ENCODE results near the gene PPFIBP1. TPM values are rescaled to one million over a fixed set of nuclear protein-coding genes. Genes with fewer than 3 reads are reported as not detected.

The PPFIBP1 gene
- total RNA-seq, 1 donor from 2014 or later, result 56.4 TPM

- H3K36me3 ChIP-seq, result no peaks in the 10 kb centered on the region
- no peaks in the 10 kb centered on the region for H3K27me3 ChIP-seq
- TF ChIP-seq CTCF (IDR thresholded peaks at IDR 0.05), result no peak
- peaks cover 0 to 13% of the 10 kb centered on the region in 2 donors for H3K4me1 ChIP-seq
- peak overlapping the region; percentile 48 to 53 for H3K27ac ChIP-seq
- intact Hi-C loops (cut with DNase I), result no loop called here
- no peak for DNase-seq (ENCODE audit: low spot score in 2 of 2)
- H3K4me3 ChIP-seq, result no peak overlapping the region
- H3K9me3 ChIP-seq, result no peaks in the 10 kb centered on the region
Measured at GRCh38 chr12:27513155-27513824, 10.7 kb upstream of the PPFIBP1 start.

GRCh38 chr12:27515671-27516070 lies 8.3 kb upstream of the PPFIBP1 start:
- no peak for TF ChIP-seq CTCF (IDR thresholded peaks at IDR 0.05)
- Histone ChIP-seq H3K27me3 (no peaks in the 10 kb centered on the region), H3K4me3 (no peak overlapping the region), H3K36me3 (no peaks in the 10 kb centered on the region), H3K9me3 (no peaks in the 10 kb centered on the region), H3K27ac (no peak overlapping the region), H3K4me1 (peaks cover 0 to 10% of the 10 kb centered on the region in 2 donors)
- intact Hi-C loops (cut with DNase I), result no loop called here
- no peak for DNase-seq (ENCODE audit: low spot score in 2 of 2)

DNA sequence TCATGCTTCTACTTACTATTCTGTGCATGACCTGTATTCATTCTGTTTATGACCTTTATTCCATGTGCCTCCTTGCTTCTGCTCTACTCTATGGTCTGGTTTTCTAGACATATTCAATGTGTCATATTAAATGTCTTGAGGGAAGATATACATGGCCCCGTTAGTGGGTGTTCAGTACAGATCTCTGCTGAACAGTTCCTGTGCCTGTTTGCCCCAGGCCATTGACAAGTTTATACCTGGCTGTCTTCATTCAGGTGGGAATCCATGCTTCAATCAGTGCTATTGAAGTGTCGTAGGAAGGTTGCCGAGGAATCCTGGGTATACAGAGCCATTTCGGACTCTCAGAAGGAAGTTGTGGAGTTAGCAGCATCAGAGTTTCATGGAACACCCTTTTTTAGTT lies 7.4 kb upstream of the PPFIBP1 start:
- intact Hi-C loops (cut with DNase I), result no loop called here
- Histone ChIP-seq H3K36me3 (no peaks in the 10 kb centered on the region), H3K27me3 (no peaks in the 10 kb centered on the region), H3K9me3 (no peaks in the 10 kb centered on the region), H3K27ac (no peak overlapping the region), H3K4me3 (no peak overlapping the region), H3K4me1 (peaks cover 3 to 8% of the 10 kb centered on the region in 2 donors)
- DNase-seq (ENCODE audit: low spot score in 2 of 2), result no peak
- TF ChIP-seq CTCF (IDR thresholded peaks at IDR 0.05), result no peak

- peaks cover 3 to 8% of the 10 kb centered on the region in 2 donors for H3K4me1 ChIP-seq
- H3K27ac ChIP-seq, result no peak overlapping the region
- intact Hi-C loops (cut with DNase I), result no loop called here
- H3K9me3 ChIP-seq, result no peaks in the 10 kb centered on the region
- no peak for TF ChIP-seq CTCF (IDR thresholded peaks at IDR 0.05)
- no peaks in the 10 kb centered on the region for H3K27me3 ChIP-seq
- H3K36me3 ChIP-seq, result no peaks in the 10 kb centered on the region
- no peak for DNase-seq (ENCODE audit: low spot score in 2 of 2)
- no peak overlapping the region for H3K4me3 ChIP-seq
Measured at GRCh38 chr12:27517546-27517945, 6.5 kb upstream of the PPFIBP1 start.

- Histone ChIP-seq H3K4me1 (peaks cover 3 to 11% of the 10 kb centered on the region in 2 donors), H3K9me3 (no peaks in the 10 kb centered on the region), H3K4me3 (no peak overlapping the region), H3K27me3 (no peaks in the 10 kb centered on the region), H3K36me3 (no peaks in the 10 kb centered on the region), H3K27ac (no peak overlapping the region)
- intact Hi-C loops (cut with DNase I), result no loop called here
- TF ChIP-seq CTCF (IDR thresholded peaks at IDR 0.05), result no peak
- no peak for DNase-seq (ENCODE audit: low spot score in 2 of 2)
Measured at GRCh38 chr12:27517961-27518665, 5.9 kb upstream of the PPFIBP1 start.
